Endothelial cell of umbilical vein (primary cell): Measurements from ENCODE around the gene NAA40. TPM values are rescaled to one million over a fixed set of nuclear protein-coding genes. Genes with fewer than 3 reads are reported as not detected.

Experiments
- BruUV-seq: library from RNA; stranded (reverse); fragments of 400-500 nt; replicated peaks from 2 replicates; lab custom pipeline; 2021; lab: Mats Ljungman, UMichigan
- CTCF ChIA-PET: fragments of 300-600, 350-600 bp; sonication (Branson Sonifier 250); formaldehyde crosslinking; loops from one replicate; lab custom pipeline; 2021; ENCODE audit warnings: antibody characterized with exemption, inconsistent platforms; lab: Charles Lee
- POLR2A ChIA-PET: fragments of 300-600, 350-600 bp; sonication (Branson Sonifier 250); formaldehyde crosslinking; loops from one replicate; lab custom pipeline; 2021; ENCODE audit warnings: antibody characterized with exemption, inconsistent platforms; lab: Charles Lee
- DNase-seq: peaks from one replicate; pipeline ENCODE4 v3.0.0-alpha.2; 2011; ENCODE audit warnings: low read depth, low spot score
- FAIRE-seq: peaks from 2 replicates; lab custom pipeline; 2011; peaks lifted over from hg19 to GRCh38; lab: Jason Lieb, UNC
- H2AFZ ChIP-seq: 2 replicates; pipeline ENCODE4 v1.6.0; 2012; ENCODE audit warnings: low read depth, low read length, control low read depth, inconsistent platforms
- H3K27ac ChIP-seq: 2 replicates; pipeline ENCODE4 v1.5.1; 2011; ENCODE audit warnings: low read depth, mild to moderate bottlenecking, control low read depth, low read length, moderate library complexity; ENCODE audit not compliant: insufficient read depth
- H3K27me3 ChIP-seq, 2 experiments: 2 replicates each; pipeline versions ENCODE4 v1.6.0 to v1.6.1; 2011; ENCODE audit warnings: low read length in 2 of 2, mixed read lengths in 1 of 2; ENCODE audit not compliant: control insufficient read depth in 2 of 2, insufficient read depth in 2 of 2
- H3K36me3 ChIP-seq, 2 experiments: 2 replicates in 1 of 2; 3 replicates in 1 of 2; pipeline ENCODE4 v1.5.1; 2011; ENCODE audit warnings: low read length in 2 of 2, mild to moderate bottlenecking in 1 of 2, moderate library complexity in 1 of 2; ENCODE audit not compliant: control insufficient read depth in 2 of 2, insufficient read depth in 2 of 2; ENCODE audit errors: extremely low read depth in 1 of 2
- H3K4me1 ChIP-seq: 3 replicates; pipeline ENCODE4 v1.5.1; 2011; ENCODE audit warnings: mild to moderate bottlenecking, low read length; ENCODE audit not compliant: control insufficient read depth, insufficient read depth; ENCODE audit errors: extremely low read depth
- H3K4me2 ChIP-seq: 2 replicates; pipeline ENCODE4 v1.6.1; 2011; ENCODE audit warnings: low read length, control low read depth, mixed read lengths; ENCODE audit not compliant: insufficient read depth
- H3K4me3 ChIP-seq, 3 experiments: fragments of 200-600 bp in 1 of 3; sonication (generic), shearing (Covaris generic) in 1 of 3; replicated peaks in 1 of 3; 2 replicates each; pipeline ENCODE4 v1.5.1; 2011 to 2016; ENCODE audit warnings: control low read depth in 3 of 3, low read length in 3 of 3, mild to moderate bottlenecking in 2 of 3, inconsistent platforms in 1 of 3, low read depth in 1 of 3, moderate library complexity in 1 of 3; ENCODE audit not compliant: insufficient read depth in 1 of 3
- H3K79me2 ChIP-seq: 2 replicates; pipeline ENCODE4 v1.6.0; 2012; ENCODE audit warnings: low read length, inconsistent platforms; ENCODE audit not compliant: control insufficient read depth, insufficient read depth
- H3K9ac ChIP-seq: replicated peaks from 2 replicates; pipeline ENCODE3; 2011; ENCODE audit warnings: low read length, control low read depth; ENCODE audit not compliant: insufficient read depth; ENCODE audit errors: extremely low read depth
- H3K9me1 ChIP-seq: replicated peaks from 3 replicates; pipeline ENCODE4 v1.6.0; 2011; ENCODE audit warnings: mild to moderate bottlenecking, low read length; ENCODE audit not compliant: control insufficient read depth, insufficient read depth; ENCODE audit errors: extremely low read depth
- H3K9me3 ChIP-seq: replicated peaks from 2 replicates; pipeline ENCODE4 v1.5.1; 2012; ENCODE audit warnings: low read length, inconsistent platforms; ENCODE audit not compliant: control insufficient read depth, insufficient read depth
- H4K20me1 ChIP-seq: replicated peaks from 2 replicates; pipeline ENCODE3; 2011; ENCODE audit warnings: mild to moderate bottlenecking, low read length; ENCODE audit not compliant: control insufficient read depth, insufficient read depth; ENCODE audit errors: extremely low read depth
- CTCF ChIP-seq, 2 donors: IDR thresholded peaks; 1 replicate in 1 of 2; 2 replicates in 1 of 2; pipeline ENCODE4 v1.5.1; 2011; ENCODE audit warnings: low read length in 2 of 2, mild to moderate bottlenecking in 2 of 2, moderate library complexity in 2 of 2, control low read depth in 1 of 2, inconsistent platforms in 1 of 2, low read depth in 1 of 2; ENCODE audit not compliant: insufficient read depth in 1 of 2; ENCODE audit errors: extremely low read depth in 1 of 2
- EZH2 ChIP-seq: IDR thresholded peaks from 2 replicates; pipeline ENCODE4 v1.6.1; 2012; ENCODE audit warnings: borderline replicate concordance, low read depth, mild to moderate bottlenecking, moderate library complexity, low read length, inconsistent platforms; ENCODE audit not compliant: severe bottlenecking
- FOS ChIP-seq: IDR thresholded peaks from 2 replicates; pipeline ENCODE4 v1.6.1; 2011; ENCODE audit warnings: mild to moderate bottlenecking, low read length, moderate library complexity, borderline replicate concordance; ENCODE audit not compliant: insufficient read depth
- GATA2 ChIP-seq: IDR thresholded peaks from 2 replicates; pipeline ENCODE4 v1.7.0; 2011; ENCODE audit warnings: low read depth, mild to moderate bottlenecking, moderate library complexity, mixed read lengths, low read length; ENCODE audit not compliant: insufficient read length, insufficient read depth
- JUN ChIP-seq: IDR thresholded peaks from 2 replicates; pipeline ENCODE4 v1.6.1; 2011; ENCODE audit warnings: borderline replicate concordance, low read depth; ENCODE audit not compliant: insufficient read length, insufficient read depth
- MAX ChIP-seq: IDR thresholded peaks from 2 replicates; pipeline ENCODE4 v1.6.1; 2011; ENCODE audit not compliant: insufficient read depth, insufficient read length
- MYC ChIP-seq: IDR thresholded peaks from one replicate; pipeline ENCODE4 v1.6.1; 2011; ENCODE audit warnings: mild to moderate bottlenecking, low read depth, low read length
- POLR2A ChIP-seq: IDR thresholded peaks from 2 replicates; pipeline ENCODE4 v1.6.1; 2012; ENCODE audit warnings: low read depth, mild to moderate bottlenecking, control low read depth, low read length
- POLR2AphosphoS5 ChIP-seq: IDR thresholded peaks from 2 replicates; pipeline ENCODE4 v1.6.1; 2012; ENCODE audit warnings: low read depth, mild to moderate bottlenecking, control low read depth, low read length, moderate library complexity; ENCODE audit not compliant: insufficient read depth
- dilution Hi-C: fragments of 300-500 bp; cut with MboI; formaldehyde crosslinking; loops from one replicate; pipeline ENCODE4 v1.15.0; 2019; ENCODE audit warnings: low sequenced_read_pairs; ENCODE audit not compliant: extremely low pct_ligation_motif_present
- intact Hi-C: fragments of 100-400 bp; cut with micrococcal nuclease; formaldehyde crosslinking; loops from one replicate; pipeline ENCODE4 v1.10.0; 2022
- polyA plus RNA-seq, 4 experiments: library from polyadenylated mRNA; depleted of rRNA in 3 of 4; stranded (reverse) in 3 of 4; unstranded in 1 of 4; fragments of >200 nt; gene quantifications; 2 replicates each; pipeline versions ENCODE4 v1.2.1 to v1.2.3, GENCODE V29; 2011 to 2012; ENCODE audit warnings: missing spikeins in 1 of 4
- total RNA-seq: library from RNA; stranded (reverse); gene quantifications from 2 replicates; pipeline ENCODE4 v1.2.3, GENCODE V29; 2021

NAA40 gene
- total and polyA plus RNA-seq, 2 donors (not counting 3 experiments of a cell fraction or from before 2014, with no cell fraction given) = 28.5 to 32.3 TPM

- H3K9me3 ChIP-seq = no peaks in the 10 kb centered on the region
- peak within 1 kb of the TSS; percentile 87 for H3K9ac ChIP-seq
- BruUV-seq = TSS peak; percentile 67
- H3K4me2 ChIP-seq = peak within 1 kb of the TSS; percentile 65
- H3K36me3 ChIP-seq = peaks cover 0 to 2% of the 10 kb centered on the region in 2 experiments
- FAIRE-seq (peak; percentile 100), DNase-seq (peak; percentile 100)
- peak within 1 kb of the TSS; percentile 89 for H2AFZ ChIP-seq
- TF ChIP-seq MYC (no peak), GATA2 (no peak), EZH2 (no peak), POLR2AphosphoS5 (peak; percentile 94), JUN (peak; percentile 12), CTCF (IDR thresholded peaks at IDR 0.05; ENCODE audit: extremely low read depth in 1 of 2, insufficient read depth in 1 of 2, low read depth in 1 of 2, low read length in 2 of 2) (peak in 1 of 2 donors; percentile 11), MAX (no peak), FOS (no peak), POLR2A (peak; percentile 86)
- H3K79me2 ChIP-seq = peaks cover 23% of the 10 kb centered on the region
- intact Hi-C loops = loop anchor here (1.0 kb wide), 1 partner anchor 12 kb away; the partner anchor contains the start of gene OTUB1
- H3K27me3 ChIP-seq = peaks cover 0 to 2% of the 10 kb centered on the region in 2 experiments
- H3K9me1 ChIP-seq = no peaks in the 10 kb centered on the region
- peak within 1 kb of the TSS; percentile 72 for H3K27ac ChIP-seq
- H3K4me1 ChIP-seq = peaks cover 13% of the 10 kb centered on the region
- CTCF ChIA-PET = interaction anchor here (0.5 to 2.1 kb wide), 7 partner anchors 18 to 206 kb away, joined by 3 to 8 read pairs (median 3); partner anchors contain the start of genes MARK2 and ZFTA
- POLR2A ChIA-PET = no interaction called here
- H4K20me1 ChIP-seq = no peaks in the 10 kb centered on the region
- dilution Hi-C loops = no loop called here
- peak within 1 kb of the TSS; percentile 70 to 72 (median 71) for H3K4me3 ChIP-seq
Observed at GRCh38 chr11:63974259-63975143, 35.7 kb downstream of the NAA40 start, which contains the start of gene COX8A. Gene COX8A, plus strand, starts transcription at chr11:63974620. Its CDS starts 61 bp downstream, at chr11:63974681.
